Heart right ventricle (tissue), 16 donors: ENCODE results near the gene MRS2. TPM values are rescaled to one million over a fixed set of nuclear protein-coding genes. Genes with fewer than 3 reads are reported as not detected.

Experiments used
- ATAC-seq, 8 donors: fragments of 200-7000 bp; cut with Tn5 transposase; one replicate each; pipeline ENCODE4 v1.9.1; 2020; ENCODE audit warnings: mild to moderate bottlenecking in 8 of 8, moderate library complexity in 8 of 8, moderate number of reproducible peaks in 1 of 8
- DNase-seq, 2 donors: peaks; one replicate each; pipeline ENCODE4 v3.0.0-alpha.2; 2020
- H3K27ac ChIP-seq, 10 donors: fragments of 200-600 bp; sonication (generic) in 2 of 10; one replicate each; pipeline versions ENCODE4 v1.5.0 to v1.8.0; 2020 to 2022; ENCODE audit warnings: mild to moderate bottlenecking in 3 of 10
- H3K27me3 ChIP-seq, 7 donors: fragments of 200-600 bp; one replicate each; pipeline ENCODE4 v1.8.0; 2021 to 2022; ENCODE audit warnings: mild to moderate bottlenecking in 2 of 7
- H3K36me3 ChIP-seq, 9 donors: fragments of 200-600 bp; sonication (generic) in 1 of 9; one replicate each; pipeline versions ENCODE4 v1.5.0 to v1.8.0; 2020 to 2022; ENCODE audit warnings: mild to moderate bottlenecking in 2 of 9
- H3K4me1 ChIP-seq, 9 donors: fragments of 200-600 bp; sonication (generic) in 1 of 9; one replicate each; pipeline versions ENCODE4 v1.5.0 to v1.8.0; 2020 to 2022; ENCODE audit warnings: mild to moderate bottlenecking in 4 of 9
- H3K4me3 ChIP-seq, 10 donors: fragments of 200-600 bp; sonication (generic) in 2 of 10; one replicate each; pipeline versions ENCODE4 v1.5.0 to v1.8.0; 2020 to 2022; ENCODE audit warnings: mild to moderate bottlenecking in 7 of 10, moderate library complexity in 2 of 10
- H3K9me3 ChIP-seq, 11 donors: fragments of 200-600 bp in 10 of 11; sonication (generic) in 2 of 11; one replicate each; pipeline versions ENCODE4 v1.5.0 to v1.8.0; 2013 to 2022; ENCODE audit warnings: mild to moderate bottlenecking in 2 of 11, control low read depth in 1 of 11, moderate library complexity in 1 of 11
- WGBS, 2 donors: extraction: QIAGEN DNeasy Blood & Tissue Kit; methylation state at CpG; one replicate each; pipeline ENCODE4 v1.1.7; 2013; ENCODE audit warnings: inconsistent platforms in 1 of 2; 5-methylcytosine and 5-hydroxymethylcytosine counted together
- intact Hi-C, 10 donors: fragments of 100-400 bp; cut with DNase I; formaldehyde crosslinking; loops; one replicate each; pipeline versions ENCODE4 v1.11.1 to v1.14.2; 2022
- polyA plus RNA-seq, 2 donors: library from polyadenylated mRNA; stranded (reverse); fragments of 200-250 nt; gene quantifications; one replicate each; pipeline ENCODE4 v1.2.3, GENCODE V29; 2013
- total RNA-seq, 10 donors: library from RNA; stranded (reverse); fragmentation: NEBNext Ultra II Directional in 3 of 10; extraction: Animal tissue kit (Norgen Biotek cat#: 25700) in 3 of 10; gene quantifications; one replicate each; pipeline versions ENCODE4 v1.2.1 to v1.2.4, GENCODE V29; 2021 to 2023
- TF ChIP-seq, protein P1 (sequence below), 9 donors: fragments of 200-600 bp; sonication (generic) in 2 of 9; IDR thresholded peaks; one replicate each; pipeline versions ENCODE4 v1.5.0 to v1.8.0; 2021 to 2022; ENCODE audit warnings: antibody characterized with exemption in 9 of 9, mild to moderate bottlenecking in 5 of 9, moderate library complexity in 1 of 9
- donor health status: Arrhythmogenic right ventricular cardiomyopathy.
- donor health status: ischemic (EF 13 %, LVEDD 7.1; RV severe dilation, severe dysfunction).
- donor health status: healthy with polysubstance abuse.
- donor health status: DM: no; HTN: yes; CAD: no.
- donor health status: DM: no; HTN: no; CAD: no.
- donor health status: ischemic (EF 25% LVEDD 6.9; RV normal size, moderate dysfunction).
- donor health status: ischemic (EF 25% LVEDD 5.7; RV mildly dilated, moderate dysfunction).
- donor health status: healthy.
- donor health status: DM: yes; HTN: yes; CAD: no.
- donor health status: Ischemic cardiomyopathy.
- donor health status: ischemic (EF 35%, LVEDD 5.7; RV mildly dilated, moderate dysfunction).
- donor health status: nonischemic (EF 11% LVEDD 7.7; RV severe dilation, severe dysfunction).
- donor health status: DM: yes; HTN: yes; CAD: no.
- donor health status: PGD.
- donor health status: ischemic (EF 29% LVEDD 5.4; RV normal size, mild dysfunction).
- donor health status: nonischemic (EF 23%, LVEDD 6.1; RV moderate dilation, normal function).

The MRS2 gene
- total and polyA plus RNA-seq, 12 donors, result 18.5 to 68.6 (median 48.5) TPM

- ATAC-seq (no peak), DNase-seq (no peak)
- Histone ChIP-seq H3K36me3 (no peaks in the 10 kb centered on the region), H3K9me3 (no peaks in the 10 kb centered on the region), H3K27ac (no peak overlapping the region), H3K4me1 (peaks cover 5 to 22% (median 15%) of the 10 kb centered on the region in 9 donors), H3K27me3 (peaks cover 0 to 53% (median 29%) of the 10 kb centered on the region in 7 donors), H3K4me3 (no peak overlapping the region)
- intact Hi-C loops, result loop anchor here in 1 of 10 donors (5.0 kb wide), 1 partner anchor 236 kb away; no protein-coding TSS in a partner anchor
- TF ChIP-seq, protein P1, sequence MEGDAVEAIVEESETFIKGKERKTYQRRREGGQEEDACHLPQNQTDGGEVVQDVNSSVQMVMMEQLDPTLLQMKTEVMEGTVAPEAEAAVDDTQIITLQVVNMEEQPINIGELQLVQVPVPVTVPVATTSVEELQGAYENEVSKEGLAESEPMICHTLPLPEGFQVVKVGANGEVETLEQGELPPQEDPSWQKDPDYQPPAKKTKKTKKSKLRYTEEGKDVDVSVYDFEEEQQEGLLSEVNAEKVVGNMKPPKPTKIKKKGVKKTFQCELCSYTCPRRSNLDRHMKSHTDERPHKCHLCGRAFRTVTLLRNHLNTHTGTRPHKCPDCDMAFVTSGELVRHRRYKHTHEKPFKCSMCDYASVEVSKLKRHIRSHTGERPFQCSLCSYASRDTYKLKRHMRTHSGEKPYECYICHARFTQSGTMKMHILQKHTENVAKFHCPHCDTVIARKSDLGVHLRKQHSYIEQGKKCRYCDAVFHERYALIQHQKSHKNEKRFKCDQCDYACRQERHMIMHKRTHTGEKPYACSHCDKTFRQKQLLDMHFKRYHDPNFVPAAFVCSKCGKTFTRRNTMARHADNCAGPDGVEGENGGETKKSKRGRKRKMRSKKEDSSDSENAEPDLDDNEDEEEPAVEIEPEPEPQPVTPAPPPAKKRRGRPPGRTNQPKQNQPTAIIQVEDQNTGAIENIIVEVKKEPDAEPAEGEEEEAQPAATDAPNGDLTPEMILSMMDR (IDR thresholded peaks at IDR 0.05), result no peak
- WGBS, 2 donors, result 65 to 66% methylated on average over 5 of the region's 5 CpGs
Measured at GRCh38 chr6:24356310-24356973, 46.3 kb upstream of the MRS2 start.

- TF ChIP-seq, protein P1 (IDR thresholded peaks at IDR 0.05), result no peak
- Histone ChIP-seq H3K27ac (no peak within 1 kb of the TSS), H3K4me3 (peak within 1 kb of the TSS in 7 of 10 donors; percentile 7 to 43 (median 27)), H3K27me3 (peaks cover 0 to 57% (median 34%) of the 10 kb centered on the region in 7 donors), H3K36me3 (no peaks in the 10 kb centered on the region), H3K4me1 (peaks cover 5 to 22% (median 15%) of the 10 kb centered on the region in 9 donors), H3K9me3 (no peaks in the 10 kb centered on the region)
- WGBS, 2 donors, result 8 to 10% methylated on average over 61 of the region's 61 CpGs
- intact Hi-C loops, result loop anchor here in 1 of 10 donors (5.0 kb wide), 1 partner anchor 235 kb away; no protein-coding TSS in a partner anchor
- DNase-seq (no peak), ATAC-seq (peak in 3 of 8 donors; percentile 22 to 44 (median 24))
Measured at GRCh38 chr6:24357336-24358218, 45.2 kb upstream of the MRS2 start, which contains the start of gene DCDC2. TSS of gene DCDC2 (minus strand) at chr6:24358059. CDS start at chr6:24357750, 309 bp downstream.

GRCh38 chr6:24358219-24358821 is 44.4 kb upstream of the MRS2 start:
- Histone ChIP-seq H3K9me3 (no peaks in the 10 kb centered on the region), H3K36me3 (no peaks in the 10 kb centered on the region), H3K4me3 (peak overlapping the region in 5 of 10 donors; percentile 7 to 43 (median 27)), H3K27ac (no peak overlapping the region), H3K27me3 (peaks cover 0 to 59% (median 36%) of the 10 kb centered on the region in 7 donors), H3K4me1 (peaks cover 5 to 22% (median 15%) of the 10 kb centered on the region in 9 donors)
- intact Hi-C loops, result loop anchor here in 1 of 10 donors (5.0 kb wide), 1 partner anchor 234 kb away; no protein-coding TSS in a partner anchor
- TF ChIP-seq, protein P1 (IDR thresholded peaks at IDR 0.05), result no peak
- WGBS, 2 donors, result 53 to 56% methylated on average over 12 of the region's 12 CpGs
- ATAC-seq (no peak), DNase-seq (no peak)
